ENCODE measurements around the gene TKT.

GRCh38 chr3:53231532-53232511 is 24.0 kb downstream of the TKT start:
- no peak for TF ChIP-seq CTCF (IDR thresholded peaks at IDR 0.05; ENCODE audit: poor library complexity, severe bottlenecking)
- no peak for TF ChIP-seq POLR2AphosphoS5 (IDR thresholded peaks at IDR 0.05)
- TF ChIP-seq SMC3 (conservative IDR thresholded peaks at IDR 0.05; ENCODE audit: poor library complexity), result no peak
- TF ChIP-seq RAD21 (conservative IDR thresholded peaks at IDR 0.05), result no peak
- TF ChIP-seq EP300 (conservative IDR thresholded peaks at IDR 0.05; ENCODE audit: poor library complexity, severe bottlenecking), result no peak
- TF ChIP-seq EZH2 (IDR thresholded peaks at IDR 0.05; ENCODE audit: borderline replicate concordance, insufficient read depth, low read length, poor library complexity, severe bottlenecking), result no peak
- no peak for TF ChIP-seq MXI1 (conservative IDR thresholded peaks at IDR 0.05; ENCODE audit: poor library complexity, severe bottlenecking)
- TF ChIP-seq REST (IDR thresholded peaks at IDR 0.05; ENCODE audit: borderline replicate concordance), result no peak

All from neural cell (in vitro differentiated cells).